HL-60 (cell line): ENCODE measurements around the gene MAP2K3.
"Not testable (repeated sequence)": the region's sequence is repeated elsewhere in the genome, so short reads cannot be mapped to it uniquely, and the experiment has no call there.

Experiments used
- POLR2AphosphoS5 ChIP-seq: IDR thresholded peaks from 2 replicates; pipeline ENCODE4 v1.6.1; 2012; ENCODE audit warnings: low read depth
- TF ChIP-seq, protein P1 (sequence below): IDR thresholded peaks from one replicate; pipeline ENCODE4 v1.5.1; 2011; ENCODE audit warnings: low read length, control low read depth, inconsistent platforms; ENCODE audit not compliant: insufficient read depth
- TF ChIP-seq, protein P2 (sequence below): IDR thresholded peaks from 2 replicates; pipeline ENCODE4 v1.6.1; 2012; ENCODE audit warnings: low read depth; ENCODE audit not compliant: insufficient replicate concordance

DNA sequence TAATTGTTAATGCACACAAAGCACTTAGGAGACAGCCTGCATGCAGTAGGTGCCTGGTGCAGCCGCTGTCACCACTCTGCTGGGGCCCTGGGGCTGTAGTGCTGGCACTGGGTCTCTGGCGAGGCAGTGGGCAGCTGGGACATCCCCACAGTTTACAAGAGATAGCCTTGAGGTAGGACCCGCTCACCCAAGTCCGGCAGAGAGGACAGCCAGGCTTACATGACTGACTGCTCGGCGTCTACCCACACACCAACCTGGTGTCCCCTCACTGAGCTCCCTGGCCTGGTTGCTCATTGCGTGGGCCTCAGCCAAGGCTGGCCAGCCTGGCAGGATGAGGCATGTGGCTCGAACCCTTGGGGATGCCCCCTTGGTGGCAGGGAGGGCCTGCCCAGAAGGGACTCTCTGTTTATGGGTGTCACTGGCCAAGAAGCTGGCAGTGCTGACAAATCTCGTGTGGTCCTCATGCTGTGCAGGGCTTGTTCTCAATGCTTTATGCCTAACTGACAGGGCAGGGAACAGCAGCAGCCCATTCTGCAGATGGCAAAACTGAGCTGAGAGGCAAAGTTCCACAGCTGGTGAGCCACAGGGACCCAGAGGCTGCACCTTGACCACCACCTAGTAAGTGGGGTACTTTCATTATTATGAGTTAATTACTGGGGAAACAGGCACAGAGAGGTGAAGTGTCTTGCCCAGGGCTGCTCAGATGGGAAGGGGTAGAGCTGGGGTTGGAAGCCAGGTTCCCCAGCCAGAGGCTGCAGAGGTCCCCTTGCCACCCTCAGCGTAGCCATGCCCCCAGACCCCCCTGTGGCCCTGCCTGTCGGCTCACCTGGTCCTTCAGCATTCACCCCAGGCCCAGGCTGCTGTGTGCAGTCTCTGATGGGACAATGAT, 58.8 kb downstream of the MAP2K3 start:
- TF ChIP-seq, protein P1, sequence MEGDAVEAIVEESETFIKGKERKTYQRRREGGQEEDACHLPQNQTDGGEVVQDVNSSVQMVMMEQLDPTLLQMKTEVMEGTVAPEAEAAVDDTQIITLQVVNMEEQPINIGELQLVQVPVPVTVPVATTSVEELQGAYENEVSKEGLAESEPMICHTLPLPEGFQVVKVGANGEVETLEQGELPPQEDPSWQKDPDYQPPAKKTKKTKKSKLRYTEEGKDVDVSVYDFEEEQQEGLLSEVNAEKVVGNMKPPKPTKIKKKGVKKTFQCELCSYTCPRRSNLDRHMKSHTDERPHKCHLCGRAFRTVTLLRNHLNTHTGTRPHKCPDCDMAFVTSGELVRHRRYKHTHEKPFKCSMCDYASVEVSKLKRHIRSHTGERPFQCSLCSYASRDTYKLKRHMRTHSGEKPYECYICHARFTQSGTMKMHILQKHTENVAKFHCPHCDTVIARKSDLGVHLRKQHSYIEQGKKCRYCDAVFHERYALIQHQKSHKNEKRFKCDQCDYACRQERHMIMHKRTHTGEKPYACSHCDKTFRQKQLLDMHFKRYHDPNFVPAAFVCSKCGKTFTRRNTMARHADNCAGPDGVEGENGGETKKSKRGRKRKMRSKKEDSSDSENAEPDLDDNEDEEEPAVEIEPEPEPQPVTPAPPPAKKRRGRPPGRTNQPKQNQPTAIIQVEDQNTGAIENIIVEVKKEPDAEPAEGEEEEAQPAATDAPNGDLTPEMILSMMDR: not testable (repeated sequence)
- TF ChIP-seq POLR2AphosphoS5: not testable (repeated sequence)
- TF ChIP-seq, protein P2, sequence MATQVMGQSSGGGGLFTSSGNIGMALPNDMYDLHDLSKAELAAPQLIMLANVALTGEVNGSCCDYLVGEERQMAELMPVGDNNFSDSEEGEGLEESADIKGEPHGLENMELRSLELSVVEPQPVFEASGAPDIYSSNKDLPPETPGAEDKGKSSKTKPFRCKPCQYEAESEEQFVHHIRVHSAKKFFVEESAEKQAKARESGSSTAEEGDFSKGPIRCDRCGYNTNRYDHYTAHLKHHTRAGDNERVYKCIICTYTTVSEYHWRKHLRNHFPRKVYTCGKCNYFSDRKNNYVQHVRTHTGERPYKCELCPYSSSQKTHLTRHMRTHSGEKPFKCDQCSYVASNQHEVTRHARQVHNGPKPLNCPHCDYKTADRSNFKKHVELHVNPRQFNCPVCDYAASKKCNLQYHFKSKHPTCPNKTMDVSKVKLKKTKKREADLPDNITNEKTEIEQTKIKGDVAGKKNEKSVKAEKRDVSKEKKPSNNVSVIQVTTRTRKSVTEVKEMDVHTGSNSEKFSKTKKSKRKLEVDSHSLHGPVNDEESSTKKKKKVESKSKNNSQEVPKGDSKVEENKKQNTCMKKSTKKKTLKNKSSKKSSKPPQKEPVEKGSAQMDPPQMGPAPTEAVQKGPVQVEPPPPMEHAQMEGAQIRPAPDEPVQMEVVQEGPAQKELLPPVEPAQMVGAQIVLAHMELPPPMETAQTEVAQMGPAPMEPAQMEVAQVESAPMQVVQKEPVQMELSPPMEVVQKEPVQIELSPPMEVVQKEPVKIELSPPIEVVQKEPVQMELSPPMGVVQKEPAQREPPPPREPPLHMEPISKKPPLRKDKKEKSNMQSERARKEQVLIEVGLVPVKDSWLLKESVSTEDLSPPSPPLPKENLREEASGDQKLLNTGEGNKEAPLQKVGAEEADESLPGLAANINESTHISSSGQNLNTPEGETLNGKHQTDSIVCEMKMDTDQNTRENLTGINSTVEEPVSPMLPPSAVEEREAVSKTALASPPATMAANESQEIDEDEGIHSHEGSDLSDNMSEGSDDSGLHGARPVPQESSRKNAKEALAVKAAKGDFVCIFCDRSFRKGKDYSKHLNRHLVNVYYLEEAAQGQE: not testable (repeated sequence)
